ENCODE results near the gene ENPP3.

ENPP3 gene

GRCh38 chr6:131763749-131764148 lies 126.6 kb downstream of the ENPP3 start:
- no peak overlapping the region for H3K4me3 ChIP-seq (ENCODE audit: insufficient read depth, low read length, poor library complexity, severe bottlenecking)
- no peaks in the 10 kb centered on the region for H3K79me2 ChIP-seq (ENCODE audit: insufficient read depth, low read length)
- no peak overlapping the region for H2AFZ ChIP-seq (ENCODE audit: low read depth, low read length, severe bottlenecking)
- no peaks in the 10 kb centered on the region for H3F3A ChIP-seq (ENCODE audit: insufficient read depth)
- no peak overlapping the region for H3K27ac ChIP-seq (ENCODE audit: low read depth, low read length)
- H3K9ac ChIP-seq (ENCODE audit: low read length): no peak overlapping the region
- H3K36me3 ChIP-seq (ENCODE audit: low read length): no peaks in the 10 kb centered on the region
- no peaks in the 10 kb centered on the region for H4K20me1 ChIP-seq (ENCODE audit: low read depth, low read length)
- H3K27me3 ChIP-seq (ENCODE audit: low read length): no peaks in the 10 kb centered on the region
- no peak overlapping the region for H3K4me2 ChIP-seq (ENCODE audit: low read depth, low read length, poor library complexity, severe bottlenecking)
- no peaks in the 10 kb centered on the region for H3K9me2 ChIP-seq (replicated peaks; ENCODE audit: insufficient read depth, low read length)
- no peaks in the 10 kb centered on the region for H3K9me3 ChIP-seq (ENCODE audit: insufficient read depth, low read length)
- no peak for TF ChIP-seq EZH2phosphoT487 (conservative IDR thresholded peaks at IDR 0.05; ENCODE audit: low read length)
- TF ChIP-seq CTCF (IDR thresholded peaks at IDR 0.05; ENCODE audit: insufficient read depth, low read length, poor library complexity, severe bottlenecking): no peak

DNA sequence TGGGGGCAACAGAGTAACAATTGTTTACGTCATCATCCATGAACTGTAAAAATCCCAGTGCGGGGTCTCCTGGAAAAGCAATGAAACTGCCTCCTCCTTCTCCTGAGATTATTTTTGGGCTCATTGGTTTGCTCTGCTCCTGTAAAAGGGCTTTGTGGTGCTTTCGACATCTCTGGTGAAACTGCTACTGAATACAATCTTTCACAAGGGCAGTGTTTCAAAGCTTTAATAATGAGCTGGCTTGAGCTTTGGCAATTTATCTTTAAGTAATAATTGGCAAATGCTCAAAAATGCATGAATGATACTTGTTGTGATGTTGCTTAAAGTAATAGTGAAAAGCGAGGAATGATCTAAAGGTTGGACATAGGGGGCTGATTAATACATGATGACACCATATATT lies 127.2 kb downstream of the ENPP3 start:
- Histone ChIP-seq H3K9ac (ENCODE audit: low read length) (no peak overlapping the region), H3K9me3 (ENCODE audit: insufficient read depth, low read length) (no peaks in the 10 kb centered on the region), H3K27me3 (ENCODE audit: low read length) (no peaks in the 10 kb centered on the region), H4K20me1 (ENCODE audit: low read depth, low read length) (no peaks in the 10 kb centered on the region), H3F3A (ENCODE audit: insufficient read depth) (no peaks in the 10 kb centered on the region), H3K79me2 (ENCODE audit: insufficient read depth, low read length) (no peaks in the 10 kb centered on the region), H3K9me2 (replicated peaks; ENCODE audit: insufficient read depth, low read length) (no peaks in the 10 kb centered on the region), H3K36me3 (ENCODE audit: low read length) (no peaks in the 10 kb centered on the region), H3K4me3 (ENCODE audit: insufficient read depth, low read length, poor library complexity, severe bottlenecking) (no peak overlapping the region), H3K27ac (ENCODE audit: low read depth, low read length) (no peak overlapping the region), H3K4me2 (ENCODE audit: low read depth, low read length, poor library complexity, severe bottlenecking) (no peak overlapping the region), H2AFZ (ENCODE audit: low read depth, low read length, severe bottlenecking) (no peak overlapping the region)
- TF ChIP-seq CTCF (IDR thresholded peaks at IDR 0.05; ENCODE audit: insufficient read depth, low read length, poor library complexity, severe bottlenecking): no peak
- TF ChIP-seq EZH2phosphoT487 (conservative IDR thresholded peaks at IDR 0.05; ENCODE audit: low read length): no peak

- Histone ChIP-seq H3K27me3 (ENCODE audit: low read length) (no peaks in the 10 kb centered on the region), H3K36me3 (ENCODE audit: low read length) (no peaks in the 10 kb centered on the region), H3K27ac (ENCODE audit: low read depth, low read length) (no peak overlapping the region), H3K9me2 (replicated peaks; ENCODE audit: insufficient read depth, low read length) (no peaks in the 10 kb centered on the region), H2AFZ (ENCODE audit: low read depth, low read length, severe bottlenecking) (no peak overlapping the region), H3K9me3 (ENCODE audit: insufficient read depth, low read length) (no peaks in the 10 kb centered on the region), H3K9ac (ENCODE audit: low read length) (no peak overlapping the region), H4K20me1 (ENCODE audit: low read depth, low read length) (no peaks in the 10 kb centered on the region), H3K4me3 (ENCODE audit: insufficient read depth, low read length, poor library complexity, severe bottlenecking) (no peak overlapping the region), H3F3A (ENCODE audit: insufficient read depth) (no peaks in the 10 kb centered on the region), H3K4me2 (ENCODE audit: low read depth, low read length, poor library complexity, severe bottlenecking) (no peak overlapping the region), H3K79me2 (ENCODE audit: insufficient read depth, low read length) (no peaks in the 10 kb centered on the region)
- TF ChIP-seq EZH2phosphoT487 (conservative IDR thresholded peaks at IDR 0.05; ENCODE audit: low read length) (no peak), CTCF (IDR thresholded peaks at IDR 0.05; ENCODE audit: insufficient read depth, low read length, poor library complexity, severe bottlenecking) (no peak)
These were observed 128.1 kb downstream of the ENPP3 start for GRCh38 chr6:131765081-131765803.
